ENCODE results near the gene C18orf32.

GRCh38 chr18:49472459-49472858, 14.6 kb downstream of the C18orf32 start:
- TF ChIP-seq CTCF (IDR thresholded peaks at IDR 0.05) (no peak), POLR2A (IDR thresholded peaks at IDR 0.05) (no peak)
